T-cell (primary cell): ENCODE results near the gene ABCA5. TPM values are rescaled to one million over a fixed set of nuclear protein-coding genes. Genes with fewer than 3 reads are reported as not detected.

Experiments
- ATAC-seq, 4 experiments: fragments of 200-7000 bp in 3 of 4; fragments of 150-1000 bp in 1 of 4; cut with Tn5 transposase; replicated peaks in 1 of 4; 1 replicate in 3 of 4; 2 replicates in 1 of 4; pipeline ENCODE4 v1.10.0; 2021; ENCODE audit warnings: moderate library complexity in 3 of 4, mild to moderate bottlenecking in 2 of 4, moderate number of reproducible peaks in 1 of 4
- CTCF ChIA-PET, 2 donors: fragments of 300-600 bp; sonication (Branson Sonifier 250); formaldehyde crosslinking; loops; one replicate each; lab custom pipeline; 2022; ENCODE audit warnings: antibody characterized with exemption in 2 of 2; lab: Charles Lee
- POLR2A ChIA-PET, 2 donors: fragments of 300-600 bp; sonication (Branson Sonifier 250); formaldehyde crosslinking; loops; one replicate each; lab custom pipeline; 2022; ENCODE audit warnings: antibody characterized with exemption in 2 of 2; lab: Charles Lee
- DNase-seq, 35 experiments: peaks; one replicate each; pipeline versions ENCODE4 v3.0.0 to v3.0.0-alpha.2; 2013 to 2023
- H3K27ac ChIP-seq: one replicate; pipeline ENCODE4 v1.5.1; 2013; ENCODE audit warnings: low read length
- H3K27me3 ChIP-seq, 2 experiments: replicated peaks in 1 of 2; 1 replicate in 1 of 2; 2 replicates in 1 of 2; pipeline versions ENCODE4 v1.6.1 to v1.7.0; 2013; ENCODE audit warnings: low read length in 1 of 2, mixed read lengths in 1 of 2; ENCODE audit not compliant: control insufficient read depth in 2 of 2, insufficient read depth in 2 of 2; ENCODE audit errors: extremely low read depth in 1 of 2
- H3K36me3 ChIP-seq, 2 donors: 1 replicate in 1 of 2; 2 replicates in 1 of 2; pipeline versions ENCODE4 v1.6.1 to v1.7.0; 2013; ENCODE audit warnings: low read length in 1 of 2; ENCODE audit not compliant: control insufficient read depth in 2 of 2, insufficient read depth in 1 of 2; ENCODE audit errors: extremely low read depth in 1 of 2
- H3K4me1 ChIP-seq, 2 experiments: 1 replicate in 1 of 2; 2 replicates in 1 of 2; pipeline versions ENCODE4 v1.6.1 to v1.7.0; 2013; ENCODE audit warnings: low read length in 2 of 2, mixed read lengths in 1 of 2; ENCODE audit not compliant: insufficient read depth in 2 of 2, control insufficient read depth in 1 of 2; ENCODE audit errors: extremely low read depth in 1 of 2
- H3K4me3 ChIP-seq, 2 donors: 1 replicate in 1 of 2; 2 replicates in 1 of 2; pipeline versions ENCODE4 v1.5.1 to v1.7.0; 2013; ENCODE audit warnings: mild to moderate bottlenecking in 2 of 2, low read length in 1 of 2, moderate library complexity in 1 of 2; ENCODE audit not compliant: control insufficient read depth in 1 of 2; ENCODE audit errors: extremely low read depth in 1 of 2
- H3K9me3 ChIP-seq: 2 replicates; pipeline ENCODE4 v1.7.0; 2013
- H3K27ac Mint-ChIP-seq, 2 donors: one replicate each; pipeline ENCODE4 v1.8.0; 2020 to 2021; ENCODE audit warnings: mild to moderate bottlenecking in 2 of 2, mixed read lengths in 2 of 2
- H3K27me3 Mint-ChIP-seq, 2 donors: one replicate each; pipeline ENCODE4 v1.8.0; 2021 to 2022; ENCODE audit warnings: mixed read lengths in 2 of 2
- H3K36me3 Mint-ChIP-seq: one replicate; pipeline ENCODE4 v1.8.0; 2021; ENCODE audit warnings: mixed read lengths
- H3K4me1 Mint-ChIP-seq, 3 donors: one replicate each; pipeline ENCODE4 v1.8.0; 2020 to 2022; ENCODE audit warnings: mixed read lengths in 3 of 3, mild to moderate bottlenecking in 1 of 3
- H3K4me3 Mint-ChIP-seq, 3 donors: one replicate each; pipeline ENCODE4 v1.8.0; 2020 to 2022; ENCODE audit warnings: mild to moderate bottlenecking in 3 of 3, mixed read lengths in 3 of 3, moderate library complexity in 3 of 3
- H3K9me3 Mint-ChIP-seq, 3 donors: one replicate each; pipeline ENCODE4 v1.8.0; 2020 to 2022; ENCODE audit warnings: mixed read lengths in 3 of 3
- WGBS: methylation state at CpG from one replicate; pipeline ENCODE4 v1.1.5; 2013; ENCODE audit warnings: missing lambda C conversion rate; ENCODE audit not compliant: insufficient coverage; 5-methylcytosine and 5-hydroxymethylcytosine counted together
- total RNA-seq, 35 experiments: library from RNA in 6 of 35; stranded (reverse) in 6 of 35; fragments of 120-200 nt in 1 of 35; gene quantifications; one replicate each; pipeline versions ENCODE4 v1.2.1 to v1.2.4 and lab custom pipeline; 2013 to 2026

Gene ABCA5
- total RNA-seq, 5 donors from 2014 or later (not counting 1 experiment from before 2014, with no cell fraction given): 31.9 to 45.2 (median 42.7) TPM

DNA sequence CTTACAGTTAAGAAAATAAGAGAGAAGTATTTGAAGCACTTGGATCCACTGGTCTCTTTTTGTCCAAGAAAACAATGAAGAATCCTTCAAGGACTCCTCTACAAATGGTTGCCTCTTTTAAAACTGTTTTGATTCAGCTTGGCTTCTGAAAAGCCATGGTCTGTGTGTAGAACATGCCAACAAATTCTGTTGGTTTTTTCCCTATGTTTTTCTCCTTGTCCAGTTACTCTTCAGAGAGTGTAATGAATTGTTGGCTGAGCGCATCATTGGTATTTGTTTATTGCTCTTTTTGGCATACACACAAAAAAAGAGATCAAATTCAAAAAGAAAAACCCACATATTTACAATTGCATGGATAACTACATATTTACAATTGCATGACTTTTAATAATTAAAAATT is 98.4 kb downstream of the ABCA5 start, which contains the start of gene ABCA10:
Gene ABCA10, minus strand, starts transcription at position 249 of the 400 bp plus-strand sequence. CDS start 3,466 bp downstream, outside the sequence.
- ChIA-PET CTCF (no interaction called here), POLR2A (no interaction called here)
- no peaks in the 10 kb centered on the region for H3K9me3 ChIP-seq
- DNase-seq: no peak
- no peak within 1 kb of the TSS for H3K27ac ChIP-seq
- Mint-ChIP-seq H3K27me3 (no peaks in the 10 kb centered on the region), H3K36me3 (peaks cover 8% of the 10 kb centered on the region), H3K27ac (no peak within 1 kb of the TSS), H3K4me3 (no peak within 1 kb of the TSS), H3K4me1 (peaks cover 6 to 12% (median 12%) of the 10 kb centered on the region in 3 donors), H3K9me3 (peaks cover 11 to 26% (median 26%) of the 10 kb centered on the region in 3 donors)
- no peaks in the 10 kb centered on the region for H3K36me3 ChIP-seq
- no peaks in the 10 kb centered on the region for H3K27me3 ChIP-seq
- no CpG with 5 or more reads among the region's 1 CpG for WGBS
- no peak within 1 kb of the TSS for H3K4me3 ChIP-seq
- no peak for ATAC-seq
- peaks cover 0 to 17% of the 10 kb centered on the region in 2 experiments for H3K4me1 ChIP-seq

DNA sequence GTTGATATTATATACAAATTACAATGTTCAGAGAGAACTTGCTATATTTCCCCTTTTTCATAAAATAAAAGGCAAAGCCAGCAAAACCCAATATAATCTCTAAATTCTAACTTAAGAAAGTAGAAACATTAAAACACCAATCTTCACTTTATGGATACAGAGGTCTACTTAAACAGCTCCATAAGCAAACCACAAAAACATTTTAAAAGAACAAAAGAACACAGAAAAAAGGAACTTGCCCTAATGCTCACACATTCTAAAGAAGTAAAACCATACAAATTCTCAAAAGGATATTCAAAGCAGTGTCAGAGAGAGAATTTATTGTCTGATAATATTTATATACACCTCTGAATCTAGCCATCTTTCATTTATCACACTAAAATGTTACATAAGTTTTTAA is 98.9 kb downstream of the ABCA5 start:
- no peak for DNase-seq
- no peak for ATAC-seq
- CTCF ChIA-PET: interaction anchor here in 1 of 2 donors (0.5 kb wide), 1 partner anchor 88 kb away, joined by 3 read pairs; no protein-coding TSS in a partner anchor
- Mint-ChIP-seq H3K27me3 (no peaks in the 10 kb centered on the region), H3K9me3 (peaks cover 11 to 21% (median 21%) of the 10 kb centered on the region in 3 donors), H3K36me3 (peaks cover 8% of the 10 kb centered on the region), H3K4me1 (peaks cover 10 to 14% (median 14%) of the 10 kb centered on the region in 3 donors), H3K27ac (no peak overlapping the region), H3K4me3 (no peak overlapping the region)
- Histone ChIP-seq H3K4me3 (no peak overlapping the region), H3K4me1 (peaks cover 0 to 23% of the 10 kb centered on the region in 2 experiments), H3K9me3 (no peaks in the 10 kb centered on the region), H3K36me3 (no peaks in the 10 kb centered on the region), H3K27me3 (no peaks in the 10 kb centered on the region), H3K27ac (no peak overlapping the region)
- POLR2A ChIA-PET: no interaction called here

DNA sequence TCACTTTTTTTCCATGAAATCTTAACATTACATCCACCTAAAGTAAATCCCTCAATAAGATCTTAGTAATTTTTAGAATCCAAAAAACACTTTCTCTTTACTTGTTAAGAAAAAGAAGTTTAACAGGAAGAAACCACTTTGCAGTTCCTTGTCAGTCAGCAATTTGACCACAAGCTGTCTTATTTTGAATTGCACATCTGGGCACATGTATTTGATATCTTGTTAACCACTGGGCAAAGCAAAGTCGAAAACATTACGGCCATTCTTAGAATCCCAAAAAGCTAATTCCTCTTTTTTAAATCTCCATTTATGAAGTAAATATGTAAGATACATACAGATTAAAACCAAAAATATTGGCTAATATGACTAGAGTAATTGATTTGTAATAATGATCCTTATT is 99.4 kb downstream of the ABCA5 start:
- peaks cover 10 to 16% (median 16%) of the 10 kb centered on the region in 3 donors for H3K4me1 Mint-ChIP-seq
- WGBS: no CpG with 5 or more reads among the region's 2 CpGs
- H3K27ac ChIP-seq: no peak overlapping the region
- H3K27ac Mint-ChIP-seq: no peak overlapping the region
- no peaks in the 10 kb centered on the region for H3K27me3 Mint-ChIP-seq
- POLR2A ChIA-PET: no interaction called here
- H3K4me3 ChIP-seq: no peak overlapping the region
- peaks cover 11 to 17% (median 16%) of the 10 kb centered on the region in 3 donors for H3K9me3 Mint-ChIP-seq
- DNase-seq (no peak), ATAC-seq (no peak)
- H3K36me3 ChIP-seq: no peaks in the 10 kb centered on the region
- no peaks in the 10 kb centered on the region for H3K27me3 ChIP-seq
- CTCF ChIA-PET: interaction anchor here in 1 of 2 donors (0.5 kb wide), 1 partner anchor 88 kb away, joined by 3 read pairs; no protein-coding TSS in a partner anchor
- no peak overlapping the region for H3K4me3 Mint-ChIP-seq
- H3K4me1 ChIP-seq: peaks cover 0 to 25% of the 10 kb centered on the region in 2 experiments
- H3K9me3 ChIP-seq: no peaks in the 10 kb centered on the region
- peaks cover 8% of the 10 kb centered on the region for H3K36me3 Mint-ChIP-seq

DNA sequence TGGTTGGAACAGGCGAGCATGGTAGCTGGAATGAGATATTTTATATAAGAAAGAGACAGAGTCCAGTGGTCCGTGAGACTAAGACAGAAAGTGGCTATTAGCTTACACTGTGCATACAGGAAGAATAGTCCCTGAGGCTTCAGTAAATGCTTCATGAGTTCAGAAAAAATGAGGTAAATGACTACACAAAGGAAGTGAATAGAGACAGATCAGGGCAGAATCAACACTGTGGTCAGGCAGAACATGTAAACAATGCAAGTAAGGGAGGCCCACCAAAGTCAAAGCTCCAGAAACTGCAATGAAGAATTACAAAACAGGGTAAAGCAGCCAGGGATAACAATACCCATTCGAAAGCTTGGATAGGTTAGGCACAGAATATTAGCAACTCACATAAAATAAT is 103.1 kb downstream of the ABCA5 start:
- H3K4me3 ChIP-seq: no peak overlapping the region
- H3K36me3 ChIP-seq: no peaks in the 10 kb centered on the region
- no peak overlapping the region for H3K27ac ChIP-seq
- CTCF ChIA-PET: no interaction called here
- Mint-ChIP-seq H3K27me3 (no peaks in the 10 kb centered on the region), H3K36me3 (peaks cover 22% of the 10 kb centered on the region), H3K4me1 (peaks cover 10 to 16% (median 16%) of the 10 kb centered on the region in 3 donors), H3K27ac (no peak overlapping the region), H3K9me3 (no peaks in the 10 kb centered on the region), H3K4me3 (no peak overlapping the region)
- H3K4me1 ChIP-seq: peaks cover 0 to 27% of the 10 kb centered on the region in 2 experiments
- POLR2A ChIA-PET: no interaction called here
- no peaks in the 10 kb centered on the region for H3K27me3 ChIP-seq
- no peaks in the 10 kb centered on the region for H3K9me3 ChIP-seq
- DNase-seq (no peak), ATAC-seq (peak in 1 of 4 experiments; percentile 40)
- 90% methylated on average over 2 of the region's 3 CpGs for WGBS

DNA sequence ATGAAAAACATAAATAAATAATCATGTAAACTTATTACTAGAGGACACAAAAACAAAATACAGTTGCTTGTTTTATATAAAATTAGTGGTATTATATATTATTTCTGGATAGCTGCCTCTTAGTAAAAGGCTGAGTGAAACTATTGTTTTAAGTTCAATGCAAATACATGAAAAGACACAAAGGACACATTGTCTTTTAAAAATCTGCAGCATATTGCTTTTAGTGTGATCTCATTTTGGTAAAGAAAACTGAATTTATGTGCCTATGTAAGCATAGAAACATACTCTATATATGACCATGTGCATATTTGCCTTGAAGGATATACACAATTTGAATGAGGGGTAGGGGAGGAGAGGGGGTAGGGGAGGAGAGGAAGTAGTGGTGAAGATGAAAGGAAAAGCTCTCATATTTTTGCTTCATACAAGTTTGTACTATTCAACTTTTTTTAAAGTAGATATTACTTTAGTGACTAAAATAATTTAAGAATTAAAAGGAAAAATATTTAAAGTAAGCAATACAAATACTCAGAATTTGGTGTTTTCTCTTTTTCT is 104.2 kb downstream of the ABCA5 start:
- Mint-ChIP-seq H3K4me1 (peaks cover 10 to 15% (median 14%) of the 10 kb centered on the region in 3 donors), H3K9me3 (no peaks in the 10 kb centered on the region), H3K36me3 (peaks cover 26% of the 10 kb centered on the region), H3K4me3 (no peak overlapping the region), H3K27ac (no peak overlapping the region), H3K27me3 (no peaks in the 10 kb centered on the region)
- H3K9me3 ChIP-seq: no peaks in the 10 kb centered on the region
- CTCF ChIA-PET: no interaction called here
- DNase-seq (no peak), ATAC-seq (no peak)
- H3K27me3 ChIP-seq: no peaks in the 10 kb centered on the region
- no peaks in the 10 kb centered on the region for H3K36me3 ChIP-seq
- H3K27ac ChIP-seq: no peak overlapping the region
- H3K4me3 ChIP-seq: no peak overlapping the region
- POLR2A ChIA-PET: interaction anchor here in 1 of 2 donors (0.6 kb wide), 1 partner anchor 178 kb away, joined by 3 read pairs; no protein-coding TSS in a partner anchor
- peaks cover 0 to 25% of the 10 kb centered on the region in 2 experiments for H3K4me1 ChIP-seq

DNA sequence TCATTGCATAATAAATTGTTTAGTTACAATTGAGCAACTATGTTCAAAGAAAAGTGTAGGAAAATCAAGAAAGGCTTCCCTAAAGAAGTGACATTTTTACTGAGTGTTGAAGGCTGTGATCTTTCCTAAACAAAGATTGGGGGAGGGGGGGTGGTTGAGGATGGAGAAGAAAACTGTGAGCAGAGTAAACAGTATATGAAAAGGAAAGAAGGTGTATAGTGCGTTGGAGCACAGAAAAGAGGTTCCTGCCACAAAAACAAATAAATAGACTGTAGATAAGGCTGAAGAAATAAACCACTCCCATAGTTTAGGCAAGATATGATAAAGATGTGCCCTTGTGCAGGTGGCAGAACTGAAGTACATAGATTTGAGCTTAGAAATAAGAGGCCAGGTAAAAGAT is 106.8 kb downstream of the ABCA5 start:
- WGBS: no CpG with 5 or more reads among the region's 1 CpG
- CTCF ChIA-PET: no interaction called here
- H3K9me3 Mint-ChIP-seq: no peaks in the 10 kb centered on the region

More for the DNA sequence above, 106.8 kb downstream of the ABCA5 start:
- DNase-seq: no peak
- POLR2A ChIA-PET: no interaction called here
- no peak overlapping the region for H3K27ac ChIP-seq
- Mint-ChIP-seq H3K4me1 (peaks cover 10 to 11% (median 11%) of the 10 kb centered on the region in 3 donors), H3K4me3 (no peak overlapping the region), H3K27me3 (no peaks in the 10 kb centered on the region), H3K36me3 (peaks cover 19% of the 10 kb centered on the region), H3K27ac (no peak overlapping the region)
- no peak for ATAC-seq
- H3K4me1 ChIP-seq: peaks cover 0 to 22% of the 10 kb centered on the region in 2 experiments
- no peak overlapping the region for H3K4me3 ChIP-seq
- H3K27me3 ChIP-seq: no peaks in the 10 kb centered on the region
- H3K9me3 ChIP-seq: no peaks in the 10 kb centered on the region
- no peaks in the 10 kb centered on the region for H3K36me3 ChIP-seq
